Neuronal stem cell (in vitro differentiated cells): ENCODE data around the gene FAM83E.
A peak's percentile ranks its signal among the peaks of the same experiment; 100 is the strongest.
"Not testable (repeated sequence)": the region's sequence is repeated elsewhere in the genome, so short reads cannot be mapped to it uniquely, and the experiment has no call there.

Experiments used
- DNase-seq: peaks from one replicate; pipeline ENCODE4 v3.0.0-alpha.2; 2013; ENCODE audit warnings: low spot score
- H2AFZ ChIP-seq: one replicate; pipeline ENCODE4 v1.6.1; 2013; ENCODE audit warnings: mild to moderate bottlenecking, low read length, inconsistent platforms
- H2AK5ac ChIP-seq: 2 replicates; pipeline ENCODE4 v1.6.1; 2013; ENCODE audit warnings: low read depth, mild to moderate bottlenecking, inconsistent platforms, low read length, moderate library complexity, mixed read lengths
- H2BK120ac ChIP-seq: 2 replicates; pipeline ENCODE4 v1.6.1; 2013; ENCODE audit warnings: low read depth, mild to moderate bottlenecking, inconsistent platforms, low read length, moderate library complexity, mixed read lengths
- H2BK12ac ChIP-seq: one replicate; pipeline ENCODE4 v1.6.1; 2013; ENCODE audit warnings: low read length, inconsistent platforms
- H2BK15ac ChIP-seq: 2 replicates; pipeline ENCODE4 v1.6.1; 2013; ENCODE audit warnings: mild to moderate bottlenecking, low read length, inconsistent platforms, mixed read lengths
- H2BK5ac ChIP-seq: one replicate; pipeline ENCODE4 v1.6.1; 2013; ENCODE audit warnings: inconsistent platforms, mild to moderate bottlenecking, low read length, moderate library complexity
- H3K14ac ChIP-seq: one replicate; pipeline ENCODE4 v1.6.1; 2013; ENCODE audit warnings: low read length, inconsistent platforms
- H3K18ac ChIP-seq: 2 replicates; pipeline ENCODE4 v1.6.1; 2013; ENCODE audit warnings: low read length, inconsistent platforms
- H3K23ac ChIP-seq: 2 replicates; pipeline ENCODE4 v1.6.1; 2013; ENCODE audit warnings: low read depth, mild to moderate bottlenecking, mixed read lengths, low read length, inconsistent platforms; ENCODE audit not compliant: poor library complexity
- H3K27ac ChIP-seq: replicated peaks from 3 replicates; pipeline ENCODE4 v1.5.1; 2013; ENCODE audit warnings: low read length, inconsistent platforms
- H3K27me3 ChIP-seq, 3 experiments: 2 replicates each; pipeline ENCODE4 v1.6.1; 2013; ENCODE audit warnings: low read length in 3 of 3, mild to moderate bottlenecking in 2 of 3, inconsistent platforms in 1 of 3, low read depth in 1 of 3, mixed read lengths in 1 of 3, moderate library complexity in 1 of 3; ENCODE audit not compliant: control insufficient read depth in 3 of 3, insufficient read depth in 3 of 3
- H3K36me3 ChIP-seq, 2 donors: replicated peaks in 1 of 2; 2 replicates each; pipeline ENCODE4 v1.6.1; 2013; ENCODE audit warnings: low read length in 2 of 2; ENCODE audit not compliant: control insufficient read depth in 2 of 2, insufficient read depth in 2 of 2
- H3K4ac ChIP-seq: 2 replicates; pipeline ENCODE4 v1.6.1; 2013; ENCODE audit warnings: inconsistent platforms, mild to moderate bottlenecking, low read length, moderate library complexity
- H3K4me1 ChIP-seq, 2 donors: 1 replicate in 1 of 2; 2 replicates in 1 of 2; pipeline ENCODE4 v1.6.1; 2013; ENCODE audit warnings: low read length in 2 of 2, low read depth in 1 of 2; ENCODE audit not compliant: control insufficient read depth in 2 of 2, insufficient read depth in 1 of 2
- H3K4me2 ChIP-seq: one replicate; pipeline ENCODE4 v1.6.1; 2013; ENCODE audit warnings: mild to moderate bottlenecking, low read length, inconsistent platforms; ENCODE audit not compliant: insufficient read depth, poor library complexity, severe bottlenecking
- H3K4me3 ChIP-seq, 2 donors: 2 replicates each; pipeline ENCODE4 v1.5.1; 2013; ENCODE audit warnings: low read length in 2 of 2, mild to moderate bottlenecking in 2 of 2, inconsistent platforms in 1 of 2, moderate library complexity in 1 of 2
- H3K79me1 ChIP-seq: one replicate; pipeline ENCODE4 v1.6.1; 2013; ENCODE audit warnings: low read depth, mild to moderate bottlenecking, inconsistent platforms, low read length, moderate library complexity
- H3K9ac ChIP-seq: one replicate; pipeline ENCODE4 v1.6.1; 2013; ENCODE audit warnings: mild to moderate bottlenecking, low read depth, low read length, inconsistent platforms; ENCODE audit not compliant: poor library complexity
- H3K9me3 ChIP-seq, 2 donors: replicated peaks in 1 of 2; 2 replicates each; pipeline versions ENCODE3 to v1.6.1; 2013; ENCODE audit warnings: low read length in 2 of 2, mild to moderate bottlenecking in 2 of 2, inconsistent platforms in 1 of 2, low read depth in 1 of 2, mixed read lengths in 1 of 2, moderate library complexity in 1 of 2; ENCODE audit not compliant: control insufficient read depth in 2 of 2, insufficient read depth in 1 of 2
- H4K8ac ChIP-seq: one replicate; pipeline ENCODE4 v1.6.1; 2013; ENCODE audit warnings: low read depth, mild to moderate bottlenecking, inconsistent platforms, low read length, moderate library complexity
- H4K91ac ChIP-seq: one replicate; pipeline ENCODE4 v1.6.1; 2013; ENCODE audit warnings: low read length, low read depth, mild to moderate bottlenecking, inconsistent platforms; ENCODE audit not compliant: poor library complexity
- WGBS, 2 donors: extraction: QIAGEN DNeasy Blood & Tissue Kit; methylation state at CpG; one replicate each; pipeline ENCODE4 v1.1.7; 2013; ENCODE audit warnings: missing lambda C conversion rate in 2 of 2, mixed read lengths in 1 of 2; ENCODE audit not compliant: insufficient read length in 2 of 2, insufficient replicate concordance in 1 of 2; ENCODE audit errors: extremely low coverage in 2 of 2; 5-methylcytosine and 5-hydroxymethylcytosine counted together

Gene FAM83E

GRCh38 chr19:48578891-48579290 is 36.0 kb downstream of the FAM83E start:
- Histone ChIP-seq H3K36me3 (no peaks in the 10 kb centered on the region), H3K14ac (no peak overlapping the region), H3K9me3 (no peaks in the 10 kb centered on the region), H3K9ac (no peak overlapping the region), H3K79me1 (no peaks in the 10 kb centered on the region), H2AFZ (no peak overlapping the region), H3K4me1 (peaks cover under 1 to 1% of the 10 kb centered on the region in 2 donors), H3K27ac (no peak overlapping the region), H3K18ac (no peak overlapping the region), H2BK15ac (no peak overlapping the region), H2BK12ac (no peak overlapping the region), H3K4me3 (no peak overlapping the region), H3K4ac (no peak overlapping the region), H2AK5ac (no peak overlapping the region), H4K8ac (no peak overlapping the region), H3K23ac (no peak overlapping the region), H4K91ac (no peak overlapping the region), H2BK120ac (no peak overlapping the region), H3K4me2 (no peak overlapping the region), H2BK5ac (no peak overlapping the region), H3K27me3 (peaks cover 0 to 4% (median 0%) of the 10 kb centered on the region in 3 experiments)
- DNase-seq, result no peak
- WGBS, 2 donors, result no CpG with 5 or more reads among the region's 3 CpGs

- H3K4me3 ChIP-seq, H3K4ac ChIP-seq, H3K79me1 ChIP-seq, H3K27me3 ChIP-seq, H2AFZ ChIP-seq, H3K4me1 ChIP-seq, H2AK5ac ChIP-seq, H4K91ac ChIP-seq, H3K9me3 ChIP-seq, H3K27ac ChIP-seq, H4K8ac ChIP-seq, H2BK120ac ChIP-seq, H3K9ac ChIP-seq, H2BK5ac ChIP-seq, H3K14ac ChIP-seq, H3K4me2 ChIP-seq, H3K36me3 ChIP-seq, H3K18ac ChIP-seq, H3K23ac ChIP-seq, H2BK12ac ChIP-seq, DNase-seq, H2BK15ac ChIP-seq: not testable (repeated sequence)
- WGBS, 2 donors, result no CpG with 5 or more reads among the region's 7 CpGs
These were observed 37.0 kb downstream of the FAM83E start for GRCh38 chr19:48577908-48578307.

GRCh38 chr19:48575931-48576622 is 38.8 kb downstream of the FAM83E start:
- H4K8ac ChIP-seq, result no peak overlapping the region
- H3K9me3 ChIP-seq, result no peaks in the 10 kb centered on the region
- H3K36me3 ChIP-seq, result no peaks in the 10 kb centered on the region
- H3K79me1 ChIP-seq, result no peaks in the 10 kb centered on the region
- peak overlapping the region; percentile 65 for H3K18ac ChIP-seq
- no peak overlapping the region for H3K4ac ChIP-seq
- peak overlapping the region; percentile 24 for H2BK12ac ChIP-seq
- no peak overlapping the region for H2AFZ ChIP-seq
- H4K91ac ChIP-seq, result no peak overlapping the region
- peaks cover 0 to 10% of the 10 kb centered on the region in 2 donors for H3K4me1 ChIP-seq
- H2BK120ac ChIP-seq, result no peak overlapping the region
- no peak overlapping the region for H3K4me3 ChIP-seq
- no peak overlapping the region for H3K14ac ChIP-seq
- H3K27me3 ChIP-seq, result peaks cover 0 to 11% (median 0%) of the 10 kb centered on the region in 3 experiments
- no peak for DNase-seq
- no peak overlapping the region for H3K27ac ChIP-seq
- no peak overlapping the region for H3K23ac ChIP-seq
- H2AK5ac ChIP-seq, result peak overlapping the region; percentile 47
- whole genome bisulfite sequencing, 2 donors, result no CpG with 5 or more reads among the region's 23 CpGs
- H3K4me2 ChIP-seq, result no peak overlapping the region
- peak overlapping the region; percentile 71 for H2BK15ac ChIP-seq
- no peak overlapping the region for H3K9ac ChIP-seq
- H2BK5ac ChIP-seq, result no peak overlapping the region

GRCh38 chr19:48573163-48573505 is 41.7 kb downstream of the FAM83E start:
- Histone ChIP-seq H3K9ac (peak overlapping the region; percentile 16), H2BK15ac (peak overlapping the region; percentile 75), H3K18ac (peak overlapping the region; percentile 83), H2BK5ac (no peak overlapping the region), H3K4me2 (no peak overlapping the region), H2BK12ac (no peak overlapping the region), H3K4me1 (peaks cover 3 to 14% of the 10 kb centered on the region in 2 donors), H3K27ac (no peak overlapping the region), H3K4ac (no peak overlapping the region), H4K8ac (no peak overlapping the region), H3K79me1 (no peaks in the 10 kb centered on the region), H2AK5ac (no peak overlapping the region), H2BK120ac (peak overlapping the region; percentile 29), H3K14ac (no peak overlapping the region), H3K23ac (peak overlapping the region; percentile 27), H3K36me3 (no peaks in the 10 kb centered on the region), H3K4me3 (no peak overlapping the region), H3K27me3 (peaks cover 0 to 20% (median 6%) of the 10 kb centered on the region in 3 experiments), H2AFZ (peak overlapping the region; percentile 58), H3K9me3 (no peaks in the 10 kb centered on the region), H4K91ac (no peak overlapping the region)
- WGBS, 2 donors, result no CpG with 5 or more reads among the region's 12 CpGs
- DNase-seq, result peak; percentile 29
